22Rv1 (cell line): ENCODE measurements around the gene CABCOCO1.

Experiments used
- CTCF ChIP-seq: fragments of 450-650 bp; IDR thresholded peaks from 2 replicates; pipeline ENCODE4 v1.5.1; 2017; ENCODE audit warnings: mild to moderate bottlenecking
- ZFX ChIP-seq: fragments of 450-650 bp; IDR thresholded peaks from 2 replicates; pipeline ENCODE4 v1.6.1; 2017; ENCODE audit warnings: antibody characterized with exemption, borderline replicate concordance

GRCh38 chr10:61774031-61774430 is 111.3 kb downstream of the CABCOCO1 start:
- TF ChIP-seq CTCF (no peak), ZFX (no peak)
